Uterus (tissue), 2 donors: ENCODE measurements around the gene MINDY1.
A peak's percentile ranks its signal among the peaks of the same experiment; 100 is the strongest.

Experiments
- POLR2A ChIP-seq, 2 donors: fragments of 450-650 bp; IDR thresholded peaks; one replicate each; pipeline ENCODE4 v1.6.1; 2016; ENCODE audit warnings: antibody characterized with exemption in 2 of 2, mild to moderate bottlenecking in 1 of 2, moderate library complexity in 1 of 2
- TF ChIP-seq, protein P1 (sequence below), 4 experiments: fragments of 200-600 bp in 2 of 4; fragments of 450-650 bp in 2 of 4; sonication (generic) in 2 of 4; IDR thresholded peaks; one replicate each; pipeline ENCODE4 v1.5.1; 2016 to 2019; ENCODE audit warnings: antibody characterized with exemption in 4 of 4, mild to moderate bottlenecking in 2 of 4, moderate library complexity in 1 of 4

DNA sequence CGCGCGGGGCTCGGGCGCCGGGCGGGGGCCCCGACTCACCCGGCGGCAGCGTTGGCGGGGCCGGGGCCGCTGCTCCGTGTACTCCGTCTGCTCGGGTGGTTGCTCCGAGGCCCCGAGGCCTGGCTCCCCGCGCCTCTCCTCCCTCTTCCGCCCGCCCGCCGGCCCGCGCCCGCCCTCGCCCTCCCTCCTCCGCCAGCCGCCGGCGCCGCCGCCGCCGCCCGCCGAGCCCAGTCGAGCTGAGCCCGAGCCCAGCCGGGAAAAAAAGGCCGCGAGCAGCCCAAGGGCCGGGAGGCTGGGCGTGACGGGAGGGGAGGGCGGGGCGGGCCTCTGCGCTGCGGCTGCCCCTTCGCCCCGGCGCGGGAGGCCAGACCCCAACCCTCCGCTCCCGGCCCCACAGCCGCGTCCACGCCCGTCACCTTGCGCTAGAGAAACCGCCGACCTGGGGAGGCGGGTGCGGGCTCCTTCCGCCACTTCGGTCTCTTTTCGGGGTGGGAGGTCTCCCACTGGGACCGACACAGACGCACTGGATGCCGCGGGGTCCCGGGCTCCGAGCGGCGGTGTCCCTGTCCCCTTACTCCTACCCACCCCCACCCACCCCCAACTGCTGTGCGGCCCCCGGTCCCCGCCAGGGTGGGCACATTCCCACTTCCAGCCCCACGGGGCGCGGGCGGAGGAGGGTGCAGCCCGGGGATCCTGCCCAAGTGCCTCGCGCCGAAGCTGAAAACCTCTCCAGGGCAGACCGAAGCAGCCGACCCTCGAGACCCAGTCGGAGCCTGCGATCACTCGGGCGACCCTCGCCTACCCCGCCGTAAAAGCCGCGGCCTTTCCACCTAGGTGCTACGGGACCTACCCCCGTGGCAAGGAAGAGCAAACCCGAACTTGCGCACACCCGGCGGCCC is 31.9 kb downstream of the MINDY1 start, which contains the start of gene CERS2:
- TF ChIP-seq, protein P1, sequence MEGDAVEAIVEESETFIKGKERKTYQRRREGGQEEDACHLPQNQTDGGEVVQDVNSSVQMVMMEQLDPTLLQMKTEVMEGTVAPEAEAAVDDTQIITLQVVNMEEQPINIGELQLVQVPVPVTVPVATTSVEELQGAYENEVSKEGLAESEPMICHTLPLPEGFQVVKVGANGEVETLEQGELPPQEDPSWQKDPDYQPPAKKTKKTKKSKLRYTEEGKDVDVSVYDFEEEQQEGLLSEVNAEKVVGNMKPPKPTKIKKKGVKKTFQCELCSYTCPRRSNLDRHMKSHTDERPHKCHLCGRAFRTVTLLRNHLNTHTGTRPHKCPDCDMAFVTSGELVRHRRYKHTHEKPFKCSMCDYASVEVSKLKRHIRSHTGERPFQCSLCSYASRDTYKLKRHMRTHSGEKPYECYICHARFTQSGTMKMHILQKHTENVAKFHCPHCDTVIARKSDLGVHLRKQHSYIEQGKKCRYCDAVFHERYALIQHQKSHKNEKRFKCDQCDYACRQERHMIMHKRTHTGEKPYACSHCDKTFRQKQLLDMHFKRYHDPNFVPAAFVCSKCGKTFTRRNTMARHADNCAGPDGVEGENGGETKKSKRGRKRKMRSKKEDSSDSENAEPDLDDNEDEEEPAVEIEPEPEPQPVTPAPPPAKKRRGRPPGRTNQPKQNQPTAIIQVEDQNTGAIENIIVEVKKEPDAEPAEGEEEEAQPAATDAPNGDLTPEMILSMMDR (IDR thresholded peaks at IDR 0.05), result no peak
- TF ChIP-seq POLR2A (IDR thresholded peaks at IDR 0.05), result peak in 1 of 2 donors; percentile 64
